Stimulated activated CD8-positive, alpha-beta memory T cell treated with anti-CD3 and anti-CD28 coated beads, Interleukin-2, amount 100 ng/mL, for 1 hour (primary cell): ENCODE results near the gene ATP2B3.
A peak's percentile ranks its signal among the peaks of the same experiment; 100 is the strongest.
"Not testable (repeated sequence)": the region's sequence is repeated elsewhere in the genome, so short reads cannot be mapped to it uniquely, and the experiment has no call there.

Source experiments
- DNase-seq, 2 donors: peaks; one replicate each; pipeline ENCODE4 v3.0.0-alpha.2; 2020; ENCODE audit warnings: low read depth in 2 of 2

ATP2B3 gene

GRCh38 chrX:153593811-153594500 is 76.5 kb downstream of the ATP2B3 start:
- no peak for DNase-seq

GRCh38 chrX:153595387-153595786 is 77.9 kb downstream of the ATP2B3 start:
- DNase-seq = no peak

- DNase-seq = no peak
Measured at GRCh38 chrX:153595859-153596857, 78.7 kb downstream of the ATP2B3 start.

- DNase-seq = no peak
Measured at GRCh38 chrX:153596981-153597750, 79.7 kb downstream of the ATP2B3 start.

DNA sequence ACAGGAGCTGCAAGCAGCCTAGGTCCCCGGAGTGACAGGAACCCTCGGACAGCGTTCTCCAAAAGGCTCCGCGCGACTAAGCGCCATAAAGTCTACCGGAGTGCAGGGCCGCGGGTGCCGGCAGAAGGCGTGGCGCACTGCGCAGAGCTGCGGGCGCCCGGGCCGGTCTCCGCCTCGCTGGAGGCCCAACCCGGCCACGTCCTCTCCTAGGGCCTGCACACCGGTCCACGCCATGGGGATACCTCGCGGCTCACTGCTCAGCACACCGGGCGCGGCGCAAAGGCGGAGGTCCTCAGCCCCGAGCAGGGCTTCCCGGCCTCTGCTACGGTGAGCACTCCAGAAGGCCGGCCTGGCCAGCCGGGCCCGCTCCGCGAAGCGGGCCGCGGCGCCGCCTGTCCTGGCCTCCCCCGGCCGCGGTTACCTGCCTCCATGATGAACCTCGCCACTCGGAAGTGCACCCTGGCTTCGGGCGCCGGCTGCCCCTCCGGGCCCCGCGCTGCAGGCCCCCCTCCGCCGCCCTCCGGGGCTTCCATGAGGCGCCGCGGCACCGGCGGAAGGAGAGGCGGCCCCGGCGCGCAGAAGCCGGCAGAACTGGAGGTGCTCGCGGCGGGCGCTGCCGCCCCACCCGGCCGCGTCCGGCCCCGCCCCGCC is 81.2 kb downstream of the ATP2B3 start, which contains the start of gene CCNQ:
CCNQ (minus strand) TSS at position 599 of the 651 bp plus-strand sequence; CDS start at position 533, 66 bp downstream.
- no peak for DNase-seq

DNA sequence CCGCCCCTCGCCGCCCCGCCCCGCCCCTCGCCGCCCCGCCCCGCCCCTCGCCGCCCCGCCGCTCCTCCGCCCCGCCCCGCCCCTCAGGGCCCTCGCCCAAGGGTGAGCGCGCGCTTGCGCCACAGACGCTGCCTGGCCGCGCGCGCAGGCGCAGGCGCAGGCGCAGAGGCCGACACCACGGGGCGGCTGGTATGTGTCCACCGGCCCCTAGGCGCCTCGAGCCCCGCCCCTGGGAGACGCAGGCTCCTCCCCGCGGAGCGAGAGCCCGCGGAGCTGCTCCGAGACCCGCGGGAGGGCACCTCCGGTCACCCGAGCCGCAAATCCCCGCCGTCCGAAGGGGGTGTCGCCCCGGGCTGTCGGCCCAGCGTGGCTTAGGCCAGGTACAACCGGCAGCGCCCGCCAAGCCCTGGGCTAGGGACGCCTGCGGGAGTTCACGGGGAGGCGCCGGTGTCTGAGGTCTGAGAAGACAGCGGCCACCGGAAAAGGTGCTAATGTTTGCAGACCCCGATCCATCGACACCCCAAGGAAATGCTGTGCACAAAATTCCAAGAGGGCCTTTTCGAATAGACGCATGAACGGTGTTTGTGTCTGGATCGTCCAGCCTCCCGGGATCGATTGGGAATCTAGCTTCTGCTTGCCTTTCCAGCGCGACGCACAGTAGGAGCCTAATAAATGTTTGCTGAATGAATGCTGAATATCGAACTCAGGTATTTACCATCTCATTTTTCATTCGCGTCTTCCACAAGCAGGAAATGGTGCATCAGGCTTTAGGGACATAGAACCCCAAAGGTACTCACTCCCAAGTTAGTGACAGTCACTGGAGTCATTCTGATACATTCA is 82.0 kb downstream of the ATP2B3 start:
- DNase-seq = peak; percentile 65 to 79

- DNase-seq = no peak
Measured at GRCh38 chrX:153600032-153600373, 82.6 kb downstream of the ATP2B3 start.

GRCh38 chrX:153600921-153601320 is 83.5 kb downstream of the ATP2B3 start:
- no peak for DNase-seq

DNA sequence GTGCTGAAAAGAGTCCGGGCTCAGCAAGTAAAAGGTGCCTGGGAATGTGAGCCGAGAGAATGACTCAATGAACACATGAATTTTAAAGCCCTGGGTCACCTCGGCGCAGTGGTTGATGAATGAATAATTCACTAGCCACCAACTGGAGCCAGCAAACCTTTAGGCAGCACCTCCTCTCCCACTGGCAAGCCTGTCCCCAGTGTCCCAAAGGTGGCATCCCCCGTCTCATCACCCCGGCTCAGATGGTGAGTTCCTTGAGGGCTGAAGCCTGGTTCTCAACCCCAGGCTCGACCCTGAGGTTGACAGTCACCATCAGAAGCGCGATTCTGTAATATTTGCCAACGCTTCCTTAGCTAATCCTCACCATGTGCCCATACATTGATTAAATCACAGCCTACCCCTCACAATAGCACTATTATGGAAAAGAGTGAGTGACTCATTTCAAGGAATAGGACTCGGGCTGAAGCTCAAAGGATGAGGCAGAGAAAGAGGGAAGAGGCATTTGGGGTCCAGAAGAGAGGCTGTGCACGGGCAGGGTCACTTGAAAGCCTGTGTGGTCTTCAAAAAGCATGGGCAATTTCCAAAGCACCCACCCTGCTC is 84.2 kb downstream of the ATP2B3 start:
- no peak for DNase-seq

GRCh38 chrX:153602601-153603000 is 85.2 kb downstream of the ATP2B3 start:
- no peak for DNase-seq

- no peak for DNase-seq
Measured at GRCh38 chrX:153603131-153603656, 85.8 kb downstream of the ATP2B3 start.

- DNase-seq = not testable (repeated sequence)
Measured at GRCh38 chrX:153604666-153605380, 87.4 kb downstream of the ATP2B3 start.

DNA sequence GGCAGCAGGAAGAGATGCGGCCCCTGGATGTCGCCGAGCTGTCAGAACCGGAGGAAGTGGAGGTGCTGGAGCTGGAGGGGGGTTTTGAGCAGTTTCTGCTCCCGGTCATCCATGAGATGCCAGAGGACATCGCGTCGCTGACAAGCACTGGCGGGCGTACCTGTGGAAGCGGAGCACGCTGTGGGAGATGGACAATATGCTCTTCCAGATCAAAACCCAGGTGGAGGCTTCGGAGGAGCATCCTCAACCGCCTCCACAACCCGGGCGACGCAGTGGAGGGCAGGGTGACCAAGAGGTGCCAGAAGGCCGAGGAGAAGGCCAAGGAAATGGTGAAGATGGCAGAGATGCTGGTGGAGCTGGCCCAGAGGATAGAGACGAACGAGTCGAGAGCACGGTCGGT is 89.1 kb downstream of the ATP2B3 start:
- no peak for DNase-seq

DNA sequence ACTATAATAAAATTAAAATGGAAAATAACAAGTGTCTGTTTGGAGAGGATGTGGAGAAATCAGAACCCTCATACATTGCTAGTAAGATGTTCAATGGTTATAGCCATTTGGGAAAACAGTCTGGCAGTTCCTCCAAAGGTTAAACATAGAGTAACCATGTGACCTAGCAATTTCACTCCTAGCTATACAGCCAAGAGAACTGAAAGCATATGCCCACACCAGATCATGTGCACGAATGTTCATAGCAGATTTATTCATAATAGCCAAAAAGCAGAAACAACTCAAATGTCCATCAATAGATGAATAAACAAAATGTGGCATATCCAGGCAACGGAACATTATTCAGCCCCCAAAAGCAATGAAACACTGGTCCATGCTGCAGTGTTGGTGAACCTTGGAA is 90.9 kb downstream of the ATP2B3 start:
- DNase-seq = no peak

DNA sequence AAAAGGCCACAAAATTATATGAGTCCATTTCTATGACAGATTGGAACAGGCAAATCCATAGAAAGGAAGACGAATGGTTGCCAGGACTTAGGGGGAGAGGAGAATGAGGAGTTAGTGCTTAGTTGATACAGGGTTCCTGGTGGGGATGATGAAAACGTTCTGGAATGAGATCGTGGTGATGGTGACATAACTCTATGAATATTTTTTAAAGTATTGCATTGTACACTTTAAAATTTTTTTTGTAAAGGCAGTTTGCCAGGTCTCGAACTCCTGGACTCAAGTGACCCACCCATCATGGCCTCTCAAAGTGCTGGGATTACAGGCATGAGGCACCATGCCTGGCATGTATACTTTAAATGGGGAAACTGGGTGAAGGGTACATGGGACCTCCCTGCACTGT is 91.4 kb downstream of the ATP2B3 start:
- DNase-seq = no peak

DNA sequence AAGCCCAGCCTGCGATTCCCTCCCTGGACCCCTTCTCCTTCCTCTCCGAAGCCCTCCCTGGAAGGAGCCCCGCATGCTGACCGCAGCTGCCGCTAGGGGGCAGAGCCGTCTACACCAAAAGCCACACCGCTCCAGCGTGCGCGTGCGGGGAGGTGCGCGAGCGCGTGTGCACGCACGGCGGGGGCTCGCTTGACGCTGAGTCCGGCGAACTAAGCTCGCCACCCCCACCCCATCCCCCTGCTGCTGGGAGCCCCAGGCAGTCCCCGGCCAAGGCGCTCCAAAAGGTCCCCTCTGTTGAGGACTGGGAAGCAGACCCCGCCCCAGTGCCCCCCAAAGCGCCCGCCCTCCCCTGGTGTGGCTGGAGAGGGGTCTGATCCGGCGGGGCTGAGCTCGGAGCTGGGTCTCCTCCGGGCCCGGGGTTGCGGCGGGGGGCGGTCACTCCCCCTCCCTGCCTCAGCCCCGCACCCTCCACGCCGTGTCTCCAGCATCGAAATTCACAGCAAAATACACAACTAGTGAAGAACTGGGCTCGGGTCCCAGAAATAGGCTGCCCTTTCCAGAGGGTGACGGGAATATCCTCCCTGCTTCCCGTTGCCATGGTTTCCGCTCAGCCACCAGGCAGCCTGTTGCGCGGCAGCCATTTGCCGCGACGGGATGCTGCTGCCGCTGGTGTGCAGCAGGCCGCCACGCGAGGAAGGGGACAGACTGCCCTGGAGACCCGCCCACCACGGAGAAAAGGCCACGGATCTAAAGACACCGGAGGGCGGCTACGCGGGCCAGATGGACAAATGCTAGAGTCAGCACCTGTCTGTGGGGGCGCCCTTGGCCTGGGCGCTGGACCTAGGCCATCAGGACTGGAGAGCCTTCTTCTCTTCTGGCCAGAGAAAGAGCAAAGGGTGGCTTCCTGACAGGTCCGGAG is 92.7 kb downstream of the ATP2B3 start:
- DNase-seq = peak; percentile 44 to 52

DNA sequence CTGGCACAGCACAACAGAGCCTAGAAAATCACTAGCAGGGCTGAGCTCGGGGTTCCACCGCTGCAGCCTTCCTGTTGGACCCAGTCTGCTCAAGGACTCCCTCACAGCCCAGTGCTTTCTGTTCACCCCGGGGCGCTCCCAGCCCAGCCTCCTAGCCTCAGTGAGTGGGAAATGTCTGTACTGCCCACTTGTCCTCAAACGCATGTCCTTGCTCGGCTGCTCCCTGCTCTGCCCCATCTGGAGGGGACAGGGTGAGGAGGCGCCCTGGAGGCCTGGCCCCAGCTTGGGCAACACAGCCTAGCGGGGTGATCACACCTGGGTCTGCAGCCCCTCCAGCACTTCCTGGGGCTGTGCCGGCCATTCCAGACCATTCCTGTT is 93.4 kb downstream of the ATP2B3 start:
- DNase-seq = no peak
